C4-2B (cell line): ENCODE results near the gene SLC4A11.

Experiments used
- H3K27ac ChIP-seq: fragments of 450-650 bp; 2 replicates; pipeline ENCODE4 v1.5.1; 2017
- ZFX ChIP-seq: fragments of 450-650 bp; IDR thresholded peaks from 2 replicates; pipeline ENCODE4 v1.6.1; 2017
- TF ChIP-seq, protein P1 (sequence below): fragments of 450-650 bp; conservative IDR thresholded peaks from 2 replicates; pipeline ENCODE4 v1.5.1; 2017; ENCODE audit warnings: mild to moderate bottlenecking

SLC4A11 gene

GRCh38 chr20:3276680-3277015 lies 37.7 kb upstream of the SLC4A11 start:
- no peak overlapping the region for H3K27ac ChIP-seq
- TF ChIP-seq, protein P1, sequence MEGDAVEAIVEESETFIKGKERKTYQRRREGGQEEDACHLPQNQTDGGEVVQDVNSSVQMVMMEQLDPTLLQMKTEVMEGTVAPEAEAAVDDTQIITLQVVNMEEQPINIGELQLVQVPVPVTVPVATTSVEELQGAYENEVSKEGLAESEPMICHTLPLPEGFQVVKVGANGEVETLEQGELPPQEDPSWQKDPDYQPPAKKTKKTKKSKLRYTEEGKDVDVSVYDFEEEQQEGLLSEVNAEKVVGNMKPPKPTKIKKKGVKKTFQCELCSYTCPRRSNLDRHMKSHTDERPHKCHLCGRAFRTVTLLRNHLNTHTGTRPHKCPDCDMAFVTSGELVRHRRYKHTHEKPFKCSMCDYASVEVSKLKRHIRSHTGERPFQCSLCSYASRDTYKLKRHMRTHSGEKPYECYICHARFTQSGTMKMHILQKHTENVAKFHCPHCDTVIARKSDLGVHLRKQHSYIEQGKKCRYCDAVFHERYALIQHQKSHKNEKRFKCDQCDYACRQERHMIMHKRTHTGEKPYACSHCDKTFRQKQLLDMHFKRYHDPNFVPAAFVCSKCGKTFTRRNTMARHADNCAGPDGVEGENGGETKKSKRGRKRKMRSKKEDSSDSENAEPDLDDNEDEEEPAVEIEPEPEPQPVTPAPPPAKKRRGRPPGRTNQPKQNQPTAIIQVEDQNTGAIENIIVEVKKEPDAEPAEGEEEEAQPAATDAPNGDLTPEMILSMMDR, result peak; percentile 36
- no peak for TF ChIP-seq ZFX

DNA sequence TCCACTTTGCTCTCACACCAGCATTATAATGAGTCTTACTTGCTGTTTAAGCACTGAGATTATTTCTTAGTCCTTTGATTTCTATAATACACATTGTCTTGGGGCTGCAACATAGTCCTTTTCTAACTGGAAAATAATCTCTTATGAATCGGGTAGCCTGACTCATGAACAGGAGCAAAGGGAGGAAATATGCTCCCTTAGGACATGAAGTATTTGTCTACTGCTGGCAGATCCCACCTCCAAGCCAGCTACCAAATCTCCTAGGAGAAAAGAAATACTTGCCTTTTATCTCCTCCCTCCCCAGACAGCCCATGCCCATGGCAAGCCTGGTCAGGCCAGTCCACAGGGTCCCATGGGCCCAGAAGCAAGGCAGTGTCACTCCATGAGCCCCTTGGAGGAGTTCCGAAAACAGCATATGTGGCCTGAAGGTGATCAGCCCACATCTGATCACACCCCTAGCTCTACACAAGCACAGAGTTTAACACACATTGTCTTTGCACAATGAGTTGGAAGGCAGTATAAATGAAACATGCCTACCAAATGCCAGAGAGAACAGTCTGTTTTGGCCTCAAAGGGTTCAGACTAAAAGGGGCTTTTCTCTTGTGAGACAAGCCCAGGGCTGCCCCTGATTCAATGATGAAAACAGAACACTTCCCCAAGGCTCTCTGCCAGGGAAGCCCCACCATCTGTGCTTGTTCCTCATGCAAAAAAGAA lies 37.1 kb upstream of the SLC4A11 start:
- H3K27ac ChIP-seq, result no peak overlapping the region
- TF ChIP-seq, protein P1, result no peak
- no peak for TF ChIP-seq ZFX

- H3K27ac ChIP-seq, result no peak overlapping the region
- TF ChIP-seq, protein P1, result no peak
- TF ChIP-seq ZFX, result no peak
Measured at GRCh38 chr20:3275064-3275935, 36.3 kb upstream of the SLC4A11 start.

GRCh38 chr20:3273371-3273770 lies 34.4 kb upstream of the SLC4A11 start:
- TF ChIP-seq ZFX, result no peak
- TF ChIP-seq, protein P1, result no peak
- no peak overlapping the region for H3K27ac ChIP-seq

GRCh38 chr20:3270051-3270450 lies 31.1 kb upstream of the SLC4A11 start:
- TF ChIP-seq, protein P1, result no peak
- TF ChIP-seq ZFX, result no peak
- H3K27ac ChIP-seq, result no peak overlapping the region

- TF ChIP-seq ZFX, result no peak
- TF ChIP-seq, protein P1, result no peak
Measured at GRCh38 chr20:3262566-3262965, 23.6 kb upstream of the SLC4A11 start.

DNA sequence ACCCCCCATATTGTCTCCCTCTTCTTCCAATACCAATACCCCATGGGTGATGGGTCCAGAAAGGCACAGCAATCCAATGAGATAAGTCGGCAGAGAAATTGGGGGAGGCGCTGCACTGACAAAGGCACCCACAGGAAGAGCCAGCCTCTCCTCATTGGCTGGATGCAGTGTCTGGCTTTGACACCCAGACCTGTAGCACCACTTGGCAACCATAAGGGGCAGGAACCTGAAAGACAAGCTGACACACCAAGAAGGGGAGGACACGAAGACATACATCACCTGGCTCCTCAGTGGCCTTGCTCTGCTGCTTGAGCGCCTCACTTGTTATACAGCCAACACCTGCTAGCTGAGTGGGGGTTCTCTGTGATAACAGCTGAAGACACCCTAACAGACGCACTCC lies 19.4 kb upstream of the SLC4A11 start:
- no peak overlapping the region for H3K27ac ChIP-seq
- no peak for TF ChIP-seq ZFX
- TF ChIP-seq, protein P1, result no peak

More at GRCh38 chr20:3262566-3262965, 23.6 kb upstream of the SLC4A11 start:
- no peak overlapping the region for H3K27ac ChIP-seq
